NCI-H748 treated with DMSO at 0.1 percent for 48 hours (cell line): ENCODE measurements around the gene DNAJB12.
"Not testable (repeated sequence)": the region's sequence is repeated elsewhere in the genome, so short reads cannot be mapped to it uniquely, and the experiment has no call there.

Experiments used
- DNase-seq: peaks from one replicate; lab custom pipeline; 2025; lab: John Stamatoyannopoulos, UW

DNAJB12 gene

DNA sequence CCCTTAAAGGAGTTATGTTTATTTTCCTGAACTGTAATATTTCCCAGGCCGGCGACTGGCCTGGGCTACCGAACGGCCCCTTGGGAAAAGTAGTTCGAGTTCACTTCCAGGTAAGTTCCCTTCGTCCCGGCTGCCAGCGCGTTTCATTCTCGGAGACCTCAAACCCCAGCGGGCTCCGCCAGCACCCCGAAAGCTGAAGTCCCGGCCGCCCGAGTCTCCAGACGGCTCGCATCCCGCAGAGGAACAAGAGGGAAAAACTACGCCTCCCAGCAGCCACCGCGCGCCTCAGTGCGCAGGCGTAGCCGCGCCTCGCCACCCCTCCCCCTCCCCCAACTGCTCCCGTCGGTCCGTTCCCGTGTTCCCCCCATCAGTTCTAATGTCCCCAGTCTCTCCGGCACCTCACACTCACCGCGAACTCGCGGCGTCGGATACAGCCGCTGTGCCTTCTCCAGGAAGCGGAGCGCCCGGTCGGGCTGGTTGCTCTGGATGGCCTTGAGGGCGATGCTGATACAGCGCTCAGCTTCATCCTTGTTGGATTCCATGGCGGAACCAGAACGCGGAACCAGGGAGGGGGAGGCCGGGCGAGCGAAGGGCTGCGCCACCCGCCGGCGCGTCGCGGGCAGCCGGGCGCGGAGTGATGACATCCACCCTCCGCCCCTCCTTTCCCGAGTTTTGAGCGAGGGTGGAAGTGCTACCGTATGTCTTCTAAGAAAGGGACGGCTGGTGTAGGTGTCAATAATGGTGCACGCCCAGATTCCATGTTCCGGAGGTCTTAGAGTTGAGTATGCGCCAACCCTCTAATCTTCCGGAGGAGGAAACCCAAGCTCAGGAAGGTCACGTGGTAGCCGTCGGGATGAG, at the start of gene DNAJB12:
Gene DNAJB12 (minus strand): TSS at position 564 of the 858 bp plus-strand sequence. CDS start 22 bp downstream, at position 542.
- DNase-seq, result peak; percentile 81

DNA sequence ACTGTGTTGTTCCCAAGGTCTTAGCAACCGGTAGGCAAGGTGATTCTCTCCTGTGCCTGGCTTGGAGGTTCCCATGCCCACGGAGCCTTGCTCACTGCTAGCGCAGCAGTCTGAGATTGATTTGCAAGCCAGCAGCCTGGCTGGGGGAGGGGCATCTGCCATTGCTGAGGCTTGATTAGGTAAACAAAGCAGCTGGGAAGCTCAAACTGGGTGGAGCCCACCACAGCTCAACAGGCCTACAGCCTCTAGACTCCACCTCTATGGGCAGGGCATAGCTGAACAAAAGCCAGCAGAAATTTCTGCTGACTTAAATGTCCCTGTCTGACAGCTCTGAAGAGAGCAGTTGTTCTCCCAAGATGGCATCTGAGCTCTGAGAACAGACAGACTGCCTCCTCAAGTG, 40.9 kb upstream of the DNAJB12 start:
- not testable (repeated sequence) for DNase-seq

DNA sequence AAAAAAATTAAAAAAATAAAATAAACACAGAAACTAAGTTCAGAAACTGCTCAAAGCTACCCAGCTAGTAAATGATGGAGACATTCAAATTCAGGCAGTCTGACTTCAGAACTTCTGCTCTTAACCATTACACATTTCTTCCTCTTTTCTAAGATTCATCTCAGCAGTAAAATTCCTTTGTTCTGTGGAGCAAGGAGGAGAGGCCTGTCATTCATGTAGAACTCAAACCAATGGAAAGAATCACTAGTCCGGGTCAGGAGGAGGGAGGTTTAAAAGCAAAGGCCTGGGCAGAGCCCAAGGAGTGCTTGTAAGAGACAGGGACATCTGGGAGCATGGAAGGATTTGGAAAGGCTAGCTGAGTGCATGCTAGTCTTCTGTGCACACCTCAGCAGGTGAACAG, 37.9 kb upstream of the DNAJB12 start:
- DNase-seq, result no peak

DNA sequence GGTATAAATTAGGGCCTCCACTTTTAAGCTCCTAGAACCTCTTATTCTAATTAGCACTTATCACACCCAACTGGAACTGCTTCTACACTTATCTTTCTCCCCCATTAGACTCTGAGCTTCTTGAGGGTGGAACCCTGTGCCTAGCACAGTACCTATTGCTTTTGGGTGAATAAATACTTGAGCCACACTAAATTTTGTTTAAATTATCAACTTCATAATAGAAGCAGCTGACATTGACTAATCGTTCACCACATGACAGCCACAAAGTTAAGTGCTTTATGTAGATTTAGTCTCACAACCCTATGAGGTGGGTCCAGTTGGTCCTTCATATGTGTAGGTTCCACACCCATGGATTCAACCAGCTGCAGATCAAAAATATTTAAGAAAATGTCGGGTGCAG, 36.0 kb upstream of the DNAJB12 start:
- no peak for DNase-seq

DNA sequence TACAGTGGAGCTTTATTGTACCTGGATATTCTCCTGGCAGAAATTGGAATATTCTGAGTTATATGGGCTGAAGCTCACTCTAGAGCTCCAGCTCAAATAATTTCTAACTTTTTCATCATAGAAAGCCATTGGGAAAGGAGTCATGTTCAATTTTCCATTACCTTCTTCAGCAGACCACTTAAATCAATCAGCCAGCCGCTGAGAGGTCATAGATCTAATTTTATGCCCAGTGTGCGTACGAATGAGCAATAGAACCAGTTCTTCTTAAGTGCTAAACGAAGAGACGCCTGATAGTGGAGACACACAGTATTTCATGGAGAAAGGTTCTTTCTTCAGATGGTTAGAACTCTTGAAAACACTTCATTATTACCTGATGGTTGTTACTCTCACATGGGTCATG, 35.0 kb upstream of the DNAJB12 start:
- DNase-seq, result no peak

DNA sequence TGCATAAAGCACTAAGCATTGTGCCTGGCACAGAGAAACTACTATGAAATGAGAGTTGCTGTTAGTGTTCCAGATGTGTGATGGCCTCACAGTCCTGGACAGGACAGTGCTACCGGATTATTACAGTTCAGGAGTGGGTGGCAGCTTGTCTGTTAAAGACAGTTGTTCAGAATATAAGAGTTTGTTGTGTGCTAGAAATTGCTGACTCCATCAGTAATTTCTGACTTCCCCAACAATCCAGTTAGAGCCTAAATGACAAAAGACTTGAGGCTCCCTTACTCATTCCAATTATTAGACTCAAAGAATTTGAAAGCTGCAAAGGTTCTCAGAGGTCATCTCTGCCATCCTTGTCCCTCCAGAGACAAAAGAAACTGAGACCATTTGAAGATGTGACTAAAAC, 34.3 kb upstream of the DNAJB12 start:
- DNase-seq, result no peak

DNA sequence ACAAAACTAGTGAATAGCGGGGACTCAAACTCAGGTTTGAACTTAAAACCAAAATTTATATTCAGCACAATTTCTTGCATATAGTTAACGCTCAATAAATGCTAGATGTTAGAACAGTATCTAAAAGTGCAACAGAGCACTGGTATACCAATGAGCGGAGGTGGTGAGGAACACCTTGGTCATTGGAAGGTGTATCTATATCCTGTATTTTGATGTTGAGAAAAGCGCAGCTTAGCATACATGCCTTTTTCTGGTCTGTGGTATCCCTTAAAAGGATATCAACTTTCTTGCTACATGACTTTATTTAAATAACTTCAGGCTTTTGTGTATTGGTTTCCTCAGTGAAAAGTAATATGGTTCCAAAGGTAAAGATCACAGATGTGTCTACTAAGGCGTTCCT, 33.3 kb upstream of the DNAJB12 start:
- no peak for DNase-seq

DNA sequence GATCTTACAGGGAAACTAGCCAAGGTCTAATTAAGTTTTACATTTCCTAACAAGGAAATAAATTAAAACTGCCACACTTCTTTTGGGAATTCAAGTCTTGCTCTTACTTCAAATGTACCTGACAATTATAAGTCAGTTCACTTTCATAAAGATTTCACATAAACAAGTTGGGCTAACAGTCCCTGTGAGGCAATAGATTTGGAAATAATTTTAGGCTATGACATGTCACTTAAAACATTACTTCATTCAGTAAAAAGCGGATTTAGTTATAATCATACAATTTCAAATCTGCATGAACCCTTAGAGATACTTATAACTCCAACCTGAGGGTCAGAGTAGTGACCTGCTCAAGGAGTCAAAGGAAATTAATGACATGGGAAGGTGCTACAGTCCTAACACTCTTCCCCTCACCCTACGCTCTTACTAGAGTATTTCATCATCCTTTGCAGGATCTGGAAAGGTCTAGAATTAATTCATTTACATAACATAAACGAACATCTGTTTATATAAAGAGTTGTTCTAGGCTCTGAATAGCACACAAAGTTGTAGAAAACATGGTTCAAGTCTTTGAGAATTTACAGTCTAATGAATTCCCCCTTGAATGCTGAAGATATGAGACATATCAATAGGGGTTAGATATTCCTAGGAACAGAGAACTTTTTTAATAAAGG, 32.3 kb upstream of the DNAJB12 start:
- no peak for DNase-seq

DNA sequence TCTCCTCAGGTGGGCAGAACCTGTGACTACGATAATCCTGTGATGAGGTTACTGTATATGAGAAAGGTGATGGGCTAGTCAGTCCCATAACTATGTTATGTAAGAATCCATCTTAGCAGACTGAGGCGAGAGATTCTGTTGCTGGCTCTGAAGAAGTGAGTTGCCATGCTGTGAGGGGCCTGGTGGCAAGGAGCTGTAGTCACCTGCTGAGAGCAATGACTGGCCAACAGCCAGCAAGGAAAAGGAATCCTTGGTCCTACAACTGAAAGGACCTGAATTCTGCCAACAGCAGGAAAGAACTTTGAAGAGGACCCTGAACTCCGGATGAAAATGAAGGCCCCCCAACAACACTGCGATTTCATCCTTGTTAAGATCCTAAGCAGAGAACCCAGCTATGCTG, 31.0 kb upstream of the DNAJB12 start:
- no peak for DNase-seq

DNA sequence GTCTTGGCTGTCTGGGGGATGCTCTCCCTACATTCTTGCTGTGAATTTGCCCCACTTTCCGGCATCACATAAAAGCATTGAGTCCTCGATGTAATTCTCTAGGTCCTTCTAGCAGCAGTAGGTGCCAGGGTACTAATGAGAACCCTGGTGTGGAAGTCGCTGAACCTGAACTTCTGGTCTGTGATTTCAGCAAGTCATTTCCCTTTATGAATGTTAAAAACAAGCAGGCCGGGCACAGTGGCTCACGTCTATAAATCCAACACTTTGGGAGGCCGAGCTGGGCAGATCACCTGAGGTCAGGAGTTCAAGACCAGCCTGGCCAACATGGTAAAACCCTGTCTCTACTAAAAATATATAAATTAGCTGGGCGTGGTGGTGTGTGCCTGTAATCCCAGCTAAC, 30.3 kb upstream of the DNAJB12 start:
- DNase-seq, result not testable (repeated sequence)

DNA sequence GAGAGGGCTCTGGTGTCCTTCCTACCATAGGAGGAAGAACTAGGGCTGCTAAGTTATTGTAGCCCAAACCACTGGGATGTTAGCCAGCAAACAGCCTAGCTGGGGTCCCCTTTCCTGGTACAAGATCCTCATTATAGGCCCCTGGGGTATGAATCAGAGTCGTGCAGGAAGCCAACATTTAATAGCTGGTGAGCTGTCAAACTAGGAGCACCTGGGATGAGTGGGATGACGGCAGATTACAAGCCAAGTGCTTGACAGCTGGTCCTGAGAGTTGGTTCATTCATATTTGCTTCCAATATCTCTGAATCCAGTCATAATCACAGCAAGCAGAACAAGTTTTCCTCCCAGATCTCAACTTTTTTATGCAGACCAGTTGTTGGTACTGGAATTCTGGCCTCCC, 25.1 kb upstream of the DNAJB12 start:
- DNase-seq, result no peak

DNA sequence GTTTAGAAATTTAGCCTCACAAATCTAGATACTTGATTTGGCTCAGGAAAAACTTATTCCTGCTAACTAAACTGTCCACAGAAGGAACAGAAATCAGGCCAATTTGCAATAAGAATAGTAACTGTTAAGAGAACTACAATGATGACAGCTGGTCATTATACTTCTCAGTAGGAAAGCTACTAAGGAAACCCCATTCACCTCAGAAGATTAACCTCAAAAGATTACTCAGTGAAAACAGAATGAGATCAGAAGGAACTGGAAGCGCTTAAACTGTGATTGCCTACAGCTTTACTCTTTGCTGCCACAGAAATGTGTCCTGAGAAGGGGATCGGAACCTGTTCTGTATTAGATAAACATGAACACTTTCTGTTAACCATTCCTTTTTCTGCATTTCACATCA, 24.3 kb upstream of the DNAJB12 start:
- no peak for DNase-seq

DNA sequence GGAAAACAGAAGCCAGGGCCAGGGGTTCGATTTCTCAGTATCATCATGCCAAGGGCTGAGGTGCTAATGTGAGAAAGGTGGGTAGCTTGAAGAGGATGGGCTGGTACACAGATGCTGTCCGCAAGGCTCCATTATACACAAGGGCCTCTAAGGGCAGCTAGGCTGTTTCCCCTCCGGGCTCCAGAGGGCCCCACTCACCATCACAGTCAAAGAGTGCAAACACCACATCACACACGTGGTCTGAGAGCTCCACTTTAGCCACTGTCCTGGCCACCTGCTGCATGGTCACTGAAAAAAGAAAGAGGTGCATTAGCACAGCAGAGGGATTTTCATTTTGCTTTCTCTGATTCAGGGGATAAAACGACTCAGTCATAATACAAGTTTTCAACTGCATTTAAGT, 20.9 kb upstream of the DNAJB12 start:
- DNase-seq, result no peak

DNA sequence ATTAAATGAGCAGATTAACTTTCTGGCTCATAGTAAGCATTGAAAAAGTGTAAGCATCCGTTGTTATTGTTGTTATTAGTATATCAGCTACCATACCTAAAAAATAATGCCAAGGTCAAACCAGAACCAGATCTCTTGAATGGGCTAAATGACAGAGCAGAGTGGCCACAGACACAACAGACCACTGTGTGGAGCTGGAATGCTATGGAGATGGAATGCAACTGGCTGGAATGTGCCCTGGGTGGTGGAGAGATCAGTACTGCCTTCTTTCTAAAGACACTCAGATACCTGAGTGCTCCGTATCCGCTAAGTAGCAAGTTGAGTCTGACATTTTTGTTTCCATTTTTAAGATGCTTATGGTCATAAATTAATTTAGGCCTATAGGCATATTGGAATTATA, 20.5 kb upstream of the DNAJB12 start:
- DNase-seq, result no peak

DNA sequence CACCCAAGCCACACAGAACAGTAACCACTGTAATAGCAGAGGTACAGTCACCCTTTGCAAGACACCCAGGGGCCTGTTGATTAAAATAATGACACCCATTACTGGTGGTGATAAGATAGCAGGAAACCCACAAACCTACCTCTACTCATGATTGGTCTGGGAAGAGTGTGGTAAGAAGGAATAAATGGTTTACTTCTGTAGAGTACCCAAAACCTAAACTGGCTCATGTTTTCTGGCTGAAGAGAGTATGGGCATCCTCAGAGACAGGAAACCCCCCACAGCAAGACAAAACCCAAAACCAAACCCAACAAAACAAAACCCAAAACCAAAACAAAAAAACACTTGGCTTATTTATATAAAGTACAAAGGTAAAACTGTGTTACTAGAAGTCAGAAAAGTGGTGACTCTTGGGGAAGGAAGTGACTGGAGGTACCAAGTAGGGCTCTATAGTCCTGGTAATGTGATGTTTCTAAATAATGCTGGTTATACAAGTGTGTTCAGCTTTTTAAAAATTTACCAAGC, 15.5 kb upstream of the DNAJB12 start:
- DNase-seq, result no peak

DNA sequence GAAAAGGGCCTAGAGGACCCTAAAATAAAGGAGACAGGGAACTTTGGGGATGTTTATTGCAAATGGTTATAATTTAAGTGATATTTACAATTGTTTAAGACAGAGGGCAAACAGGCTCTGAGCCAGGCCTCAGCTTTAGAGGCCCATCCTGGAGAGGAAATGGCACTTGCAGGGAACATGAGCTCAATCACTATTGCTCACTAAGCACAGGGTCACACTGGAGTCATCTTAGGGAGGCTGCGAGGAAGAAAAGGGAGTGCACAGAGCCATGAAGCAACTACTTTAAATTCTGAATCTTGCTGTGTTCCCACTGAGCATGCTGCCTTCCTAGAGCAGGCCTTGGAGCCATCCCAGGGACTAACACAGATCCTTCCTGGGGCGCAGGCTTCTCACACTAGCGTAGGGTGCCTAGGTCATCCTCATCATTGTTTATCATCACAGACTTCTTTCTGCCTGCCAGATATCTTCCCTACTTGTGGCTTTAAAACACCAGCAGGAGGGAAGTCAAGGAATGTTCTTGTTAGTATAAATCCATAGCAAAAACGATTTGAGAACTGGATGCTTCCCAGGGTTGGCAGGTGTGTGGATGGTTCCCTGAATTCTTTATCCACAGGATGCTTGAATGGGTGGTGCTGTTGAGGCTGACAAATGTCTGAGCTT, 12.7 kb upstream of the DNAJB12 start:
- DNase-seq, result no peak

DNA sequence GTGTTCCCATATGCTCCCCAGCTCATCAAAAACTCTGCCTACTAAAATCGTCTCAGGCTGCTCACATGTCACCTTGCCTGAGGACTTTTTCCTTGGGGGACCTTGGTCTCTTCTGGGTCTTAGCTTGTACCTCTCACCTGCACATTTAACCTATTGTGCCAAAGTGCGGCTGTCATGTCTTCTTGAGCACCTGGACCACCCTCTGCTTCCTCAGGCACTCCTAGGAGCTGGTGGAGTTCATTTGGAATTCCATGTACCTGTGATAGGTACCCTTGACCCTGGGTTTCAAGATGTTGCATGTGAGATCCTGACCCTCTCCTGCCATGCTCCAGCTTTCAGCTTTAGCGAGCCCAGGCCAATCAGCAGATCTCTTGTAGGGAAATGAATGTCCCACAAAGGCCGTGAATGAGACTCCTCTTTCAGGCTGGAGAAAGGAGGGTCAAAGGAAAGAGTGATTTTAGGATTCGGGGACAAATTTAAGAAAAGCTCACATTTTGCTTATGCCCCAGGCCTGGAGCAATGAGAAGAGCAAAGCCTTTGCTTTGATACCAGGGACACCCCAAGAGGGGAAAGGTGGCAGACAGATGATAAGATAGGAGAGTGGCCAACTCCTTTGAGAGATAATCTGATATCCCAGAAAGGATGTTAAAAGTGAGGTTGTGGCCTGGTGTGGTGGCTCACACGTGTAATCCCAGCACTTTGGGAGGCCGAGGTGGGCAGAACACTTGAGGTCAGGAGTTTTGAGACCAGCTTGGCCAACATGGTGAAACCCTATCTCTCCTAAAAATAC, 10.6 kb upstream of the DNAJB12 start:
- DNase-seq, result no peak

DNA sequence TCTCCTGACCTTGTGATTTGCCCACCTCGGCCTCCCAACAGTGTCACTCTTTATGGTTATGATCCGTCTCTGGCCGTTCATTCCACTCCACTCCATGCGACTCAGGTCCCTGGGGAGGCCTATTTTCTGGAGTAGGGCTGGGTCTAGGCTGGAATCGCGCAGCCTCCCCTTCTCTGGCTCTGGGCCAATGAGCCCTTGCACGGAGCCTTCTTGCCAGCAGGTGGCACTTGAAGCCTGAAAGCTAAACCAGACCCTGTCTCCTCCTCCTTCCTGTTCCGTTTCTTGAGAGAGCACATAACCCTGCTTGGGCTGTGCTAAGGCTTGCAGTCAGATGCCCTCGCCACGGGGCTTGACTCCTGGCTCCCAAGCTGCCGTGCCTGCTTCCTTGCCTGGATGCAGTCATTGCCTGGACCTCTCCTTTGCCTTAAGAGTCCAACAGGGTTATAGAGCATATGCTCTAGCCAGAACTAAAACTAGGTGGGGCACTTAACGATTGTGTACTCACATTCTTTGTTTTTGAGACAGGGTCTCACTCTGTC, 9.6 kb upstream of the DNAJB12 start:
- DNase-seq, result peak; percentile 52

DNA sequence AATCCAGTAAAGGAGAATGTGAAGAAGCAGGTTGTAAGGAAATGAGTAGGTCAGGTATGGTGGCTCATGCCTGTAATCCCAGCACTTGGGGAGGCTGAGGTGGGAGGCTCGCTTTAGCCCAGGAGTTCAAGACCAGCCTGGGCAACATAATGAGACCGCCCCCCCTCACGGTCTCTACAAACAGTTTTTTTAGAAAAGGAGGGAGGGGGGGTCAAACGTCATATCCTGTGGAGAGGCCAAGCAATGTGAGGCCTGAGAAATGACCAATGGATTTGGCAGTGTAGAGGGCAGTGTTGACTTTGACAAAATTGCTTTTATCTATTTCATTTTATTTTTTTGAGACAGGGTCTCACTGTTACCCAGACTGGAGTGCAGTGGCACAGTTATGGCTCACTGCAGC, 2.3 kb upstream of the DNAJB12 start:
- no peak for DNase-seq

DNA sequence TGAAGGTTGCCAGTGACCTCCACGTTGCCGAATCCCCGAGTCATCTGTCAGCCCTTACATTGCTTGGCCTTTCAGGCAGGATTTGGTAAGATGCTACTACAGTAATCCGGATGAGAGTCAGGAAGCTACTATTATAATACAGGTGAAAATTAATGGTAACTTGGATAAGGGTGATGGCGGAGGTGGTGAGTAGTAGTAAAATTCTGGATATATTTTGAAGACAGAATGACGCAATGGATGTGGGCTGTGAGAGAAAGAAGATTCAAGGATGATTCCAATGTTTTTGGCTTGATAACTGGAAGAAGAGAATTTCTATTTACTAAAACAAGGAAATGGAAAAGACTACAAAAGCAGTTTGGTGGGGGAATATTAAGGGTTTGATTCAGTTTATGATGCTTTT, 1.4 kb upstream of the DNAJB12 start:
- no peak for DNase-seq

DNA sequence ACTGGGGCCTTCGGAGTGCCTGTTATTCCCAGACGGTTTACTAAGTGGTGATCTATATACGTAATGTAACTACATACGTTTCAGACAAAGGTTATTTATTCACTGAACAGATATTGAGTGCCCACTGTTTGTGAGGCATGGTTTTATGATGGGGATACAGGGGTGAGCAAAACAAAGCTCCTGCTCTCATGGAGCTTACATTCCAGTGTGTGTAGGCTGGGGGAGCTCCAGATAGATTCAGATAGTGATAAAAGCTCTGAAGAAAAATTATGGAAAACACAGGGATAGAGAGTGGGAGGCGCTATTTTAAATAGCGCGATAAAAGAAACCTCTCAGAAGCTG, 466 bp upstream of the DNAJB12 start:
- DNase-seq, result no peak

DNA sequence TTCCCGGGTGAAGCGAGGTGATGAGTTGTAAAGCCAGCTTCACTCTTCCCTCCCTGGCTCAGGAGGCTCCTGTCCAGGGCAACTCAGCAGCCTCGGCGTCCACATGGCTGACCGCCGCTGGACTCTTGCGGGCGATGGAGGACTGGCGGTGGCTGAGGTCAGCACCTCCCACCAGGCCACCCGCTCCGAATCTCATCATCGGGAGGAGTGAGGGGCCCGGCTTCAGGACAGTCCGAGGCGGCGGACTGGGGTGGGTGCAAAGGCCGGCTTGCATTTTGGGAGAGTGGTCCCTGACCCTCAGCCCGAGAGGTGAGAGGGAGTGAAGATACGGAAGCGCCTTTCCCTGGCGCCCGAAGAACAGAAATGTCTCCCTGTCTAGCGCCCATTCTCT, 759 bp downstream of the DNAJB12 start:
- DNase-seq, result no peak
